Measurements from ENCODE around the gene EEF2.
"Not testable (repeated sequence)": the region's sequence is repeated elsewhere in the genome, so short reads cannot be mapped to it uniquely, and the experiment has no call there.

Gene EEF2

GRCh38 chr19:3970808-3971598 is 14.3 kb downstream of the EEF2 start, which contains the start of gene DAPK3:
Gene DAPK3, minus strand, starts transcription at chr19:3971099. Its CDS starts 1,364 bp downstream, at chr19:3969735.
- peak; percentile 97 for FAIRE-seq

DNA sequence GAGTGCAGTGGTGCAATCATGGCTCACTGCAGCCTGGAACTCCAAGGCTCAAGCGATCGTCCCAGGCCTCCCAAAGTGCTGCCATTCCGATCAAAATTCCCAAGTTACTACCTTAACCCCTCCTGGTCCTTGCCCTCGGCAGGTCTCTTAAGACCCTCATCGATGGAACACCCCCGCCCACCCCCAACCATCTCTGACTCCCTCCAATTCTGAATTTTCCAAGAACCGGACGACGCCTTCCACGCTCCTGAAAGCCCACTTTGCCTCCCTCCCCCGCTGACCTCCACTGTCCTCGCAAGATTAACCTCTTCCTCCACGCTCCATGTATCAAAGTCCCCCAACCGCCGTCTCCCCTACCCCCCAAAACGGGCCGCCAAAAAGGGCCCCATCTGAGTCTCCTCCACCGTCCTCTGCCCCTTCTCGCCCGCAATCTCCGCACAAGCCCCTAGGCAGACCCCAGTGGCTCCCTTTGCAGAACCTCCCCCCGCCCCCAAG is 14.9 kb downstream of the EEF2 start:
- no peak for DNase-seq (ENCODE audit: extremely low spot score, insufficient read length, low read depth)
- FAIRE-seq = no peak

More at GRCh38 chr19:3970808-3971598, 14.3 kb downstream of the EEF2 start, which contains the start of gene DAPK3:
- DNase-seq (ENCODE audit: extremely low spot score, insufficient read length, low read depth) = peak; percentile 94

- no peak for FAIRE-seq
- DNase-seq (ENCODE audit: extremely low spot score, insufficient read length, low read depth) = no peak
Observed at GRCh38 chr19:3969435-3970312, 15.6 kb downstream of the EEF2 start.

DNA sequence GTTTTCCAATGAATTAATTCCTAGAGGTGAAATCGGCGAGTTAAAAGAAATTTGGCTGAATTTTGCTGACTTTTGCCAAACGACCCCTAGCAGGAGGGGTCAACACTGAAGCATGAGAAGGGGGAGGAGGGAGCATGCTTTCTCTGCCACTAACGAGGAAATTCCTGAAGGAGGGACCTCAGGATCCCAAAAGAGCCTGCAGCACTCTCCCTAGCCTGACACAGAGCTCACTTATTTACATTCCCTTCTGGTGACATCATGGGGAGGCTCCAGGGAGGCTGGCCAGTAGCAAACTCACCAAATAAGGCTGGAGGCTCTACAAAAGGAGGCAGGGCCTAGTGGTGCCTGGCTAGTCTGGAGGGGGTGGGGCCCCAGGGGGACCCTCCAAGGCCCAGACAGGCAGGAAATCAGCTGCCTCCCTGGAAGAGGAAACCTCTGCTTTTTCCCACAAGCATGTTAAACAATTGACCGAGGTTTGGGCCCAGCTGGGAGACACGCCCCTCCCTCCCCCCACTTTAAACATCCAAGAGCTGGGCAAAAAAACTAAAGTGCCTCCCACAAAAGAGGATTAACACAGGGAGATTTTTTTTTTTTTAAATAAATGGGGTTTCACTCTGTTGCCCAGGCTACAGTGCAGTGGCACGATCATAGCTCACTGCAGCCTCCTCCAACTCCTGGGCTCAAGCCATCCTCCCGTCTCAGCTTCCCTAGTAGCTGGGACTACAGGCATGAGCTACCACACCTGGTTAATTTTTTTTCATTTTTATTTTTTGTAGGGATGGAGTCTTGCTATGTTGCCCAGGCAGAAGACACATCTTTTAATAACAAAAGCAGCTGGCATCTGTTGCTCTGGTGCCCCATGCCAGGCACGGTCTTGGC is 16.5 kb downstream of the EEF2 start:
- FAIRE-seq (no peak), DNase-seq (ENCODE audit: extremely low spot score, insufficient read length, low read depth) (no peak)

- not testable (repeated sequence) for FAIRE-seq
Observed at GRCh38 chr19:3967983-3968382, 17.3 kb downstream of the EEF2 start.

GRCh38 chr19:3966051-3967017 is 18.9 kb downstream of the EEF2 start:
- DNase-seq (ENCODE audit: extremely low spot score, insufficient read length, low read depth) (no peak), FAIRE-seq (no peak)

More at GRCh38 chr19:3967983-3968382, 17.3 kb downstream of the EEF2 start:
- DNase-seq (ENCODE audit: extremely low spot score, insufficient read length, low read depth) = not testable (repeated sequence)

DNA sequence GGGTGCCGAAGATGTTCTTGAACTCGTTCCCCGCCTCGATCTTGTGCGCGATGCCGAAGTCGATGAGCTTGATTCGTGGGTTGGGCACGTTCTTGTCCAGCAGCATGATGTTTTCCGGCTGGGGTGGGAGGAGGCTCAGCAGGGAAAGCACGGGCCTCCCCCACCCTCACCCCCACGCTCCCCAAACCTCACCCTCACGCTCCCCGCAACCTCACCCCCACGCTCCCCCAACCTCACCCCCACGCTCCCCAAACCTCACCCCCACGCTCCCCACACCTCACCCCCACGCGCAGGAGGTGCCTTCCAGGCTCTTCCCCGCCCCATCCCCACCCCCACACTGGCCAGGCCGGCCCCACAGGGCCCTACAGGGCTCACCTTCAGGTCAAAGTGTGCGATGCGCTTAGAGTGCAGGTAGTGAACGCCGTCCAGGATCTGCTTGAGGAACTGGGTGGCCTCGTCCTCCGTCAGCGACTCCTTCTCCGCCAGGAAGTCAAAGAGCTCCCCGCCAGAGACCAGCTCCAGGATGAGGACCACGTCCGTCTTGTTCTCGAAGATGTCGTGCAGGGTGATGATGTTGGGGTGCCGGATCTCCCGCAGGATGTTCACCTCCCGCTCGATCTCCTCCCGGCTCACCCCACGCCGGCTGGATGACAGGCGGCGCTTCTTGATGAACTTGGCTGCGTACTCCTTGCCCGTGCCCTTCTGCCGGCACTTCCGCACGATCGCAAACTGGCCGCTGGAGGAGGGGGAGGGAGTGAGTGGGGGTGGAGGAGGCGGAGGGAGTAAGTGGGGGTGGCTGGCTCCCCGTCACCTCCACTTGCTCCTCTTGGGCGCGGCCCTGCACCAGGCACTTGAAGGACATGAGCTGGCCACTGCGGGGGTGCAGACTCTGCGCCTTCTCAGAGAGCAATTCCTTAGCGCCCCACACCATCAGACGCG is 20.7 kb downstream of the EEF2 start:
- DNase-seq (ENCODE audit: extremely low spot score, insufficient read length, low read depth) = no peak
- no peak for FAIRE-seq

- no peak for DNase-seq (ENCODE audit: extremely low spot score, insufficient read length, low read depth)
- FAIRE-seq = no peak
Observed at GRCh38 chr19:3963458-3964255, 21.6 kb downstream of the EEF2 start.

- FAIRE-seq = no peak
- DNase-seq (ENCODE audit: extremely low spot score, insufficient read length, low read depth) = no peak
Observed at GRCh38 chr19:3961007-3961406, 24.3 kb downstream of the EEF2 start.

DNA sequence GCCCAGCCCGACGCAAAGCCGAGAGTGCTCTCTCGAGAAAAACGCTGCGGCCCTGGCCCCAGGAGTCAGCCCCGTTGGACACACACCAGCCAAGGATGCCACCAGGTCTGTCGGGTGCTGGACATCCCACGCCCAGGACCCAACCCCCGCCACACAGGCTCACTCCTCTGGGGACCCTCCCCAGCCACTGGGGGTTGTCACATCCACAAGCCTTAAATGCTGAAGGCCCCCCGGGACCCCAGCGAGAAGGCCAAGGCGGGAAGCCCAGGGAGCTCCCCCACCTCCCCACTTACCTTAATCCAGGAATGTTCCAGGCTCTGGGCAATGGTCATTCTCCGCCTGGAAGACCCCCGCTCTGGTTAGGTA is 25.5 kb downstream of the EEF2 start:
- FAIRE-seq (no peak), DNase-seq (ENCODE audit: extremely low spot score, insufficient read length, low read depth) (no peak)

- no peak for DNase-seq (ENCODE audit: extremely low spot score, insufficient read length, low read depth)
- FAIRE-seq = no peak
Observed at GRCh38 chr19:3958836-3959765, 26.2 kb downstream of the EEF2 start.

DNA sequence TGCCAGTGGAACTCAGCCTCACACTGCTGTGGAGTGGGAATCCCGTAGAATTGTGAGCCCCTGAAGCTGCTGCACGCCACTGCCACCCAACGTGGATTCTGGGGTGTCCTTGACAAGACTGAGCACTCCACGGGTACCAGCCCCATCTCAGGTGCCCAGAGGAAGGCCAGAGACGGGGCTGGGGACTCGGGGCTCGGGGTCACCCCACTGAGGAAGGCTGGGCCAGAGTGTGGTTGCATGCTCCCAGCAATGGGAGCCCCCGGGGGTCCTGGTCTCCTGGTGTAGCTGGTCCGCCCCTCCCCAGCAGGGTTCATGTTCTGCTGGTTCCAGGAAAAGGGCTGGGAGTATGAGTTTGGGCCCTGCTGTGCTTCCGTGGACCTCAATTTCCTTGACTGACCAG is 29.6 kb downstream of the EEF2 start:
- DNase-seq (ENCODE audit: extremely low spot score, insufficient read length, low read depth) = no peak
- no peak for FAIRE-seq

DNA sequence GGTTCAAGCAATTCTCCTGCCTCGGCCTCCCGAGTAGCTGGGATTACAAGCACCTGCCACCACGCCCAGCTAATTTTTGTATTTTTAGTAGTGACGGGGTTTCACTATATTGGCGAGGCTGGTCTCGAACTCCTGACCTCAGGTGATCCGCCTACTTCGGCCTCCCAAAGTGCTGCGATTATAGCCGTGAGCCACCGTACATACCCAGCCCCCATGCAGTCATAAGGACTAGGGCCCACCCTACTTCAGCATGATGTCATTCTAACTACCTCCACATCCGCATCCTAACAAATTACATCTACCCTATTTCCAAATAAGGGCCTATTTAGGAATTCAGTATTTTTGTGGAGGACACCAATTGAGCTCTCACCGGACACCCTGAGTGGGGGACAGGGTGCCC is 30.0 kb downstream of the EEF2 start:
- DNase-seq (ENCODE audit: extremely low spot score, insufficient read length, low read depth); FAIRE-seq: not testable (repeated sequence)

GRCh38 chr19:3954107-3954506 is 31.2 kb downstream of the EEF2 start:
- DNase-seq (ENCODE audit: extremely low spot score, insufficient read length, low read depth) (no peak), FAIRE-seq (no peak)

- not testable (repeated sequence) for DNase-seq (ENCODE audit: extremely low spot score, insufficient read length, low read depth); FAIRE-seq
Observed at GRCh38 chr19:3952755-3953276, 32.4 kb downstream of the EEF2 start.

All from GM18507 (cell line).